ENCODE measurements around the gene DAND5.
"Not testable (repeated sequence)": the region's sequence is repeated elsewhere in the genome, so short reads cannot be mapped to it uniquely, and the experiment has no call there.

DAND5 gene

DNA sequence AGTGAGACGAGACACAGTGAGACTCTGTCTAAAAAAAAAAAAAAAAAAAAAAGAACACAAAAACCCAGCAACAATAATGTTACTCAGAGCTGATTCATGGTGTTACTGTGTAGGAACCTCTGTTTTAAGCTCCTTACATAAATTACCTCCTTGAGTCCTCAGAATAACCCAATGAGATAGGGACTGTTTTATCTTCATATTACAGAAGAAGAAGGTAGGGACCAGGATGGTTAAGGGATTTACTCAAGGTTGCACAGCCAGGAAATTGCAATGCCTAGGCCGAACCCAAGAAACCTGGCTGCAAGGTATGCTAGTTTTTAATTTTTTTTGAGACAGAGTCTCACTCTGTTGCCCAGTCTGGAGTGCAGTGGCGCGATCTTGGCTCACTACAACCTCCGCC lies 1.5 kb upstream of the DAND5 start:
- no peak for DNase-seq

DNA sequence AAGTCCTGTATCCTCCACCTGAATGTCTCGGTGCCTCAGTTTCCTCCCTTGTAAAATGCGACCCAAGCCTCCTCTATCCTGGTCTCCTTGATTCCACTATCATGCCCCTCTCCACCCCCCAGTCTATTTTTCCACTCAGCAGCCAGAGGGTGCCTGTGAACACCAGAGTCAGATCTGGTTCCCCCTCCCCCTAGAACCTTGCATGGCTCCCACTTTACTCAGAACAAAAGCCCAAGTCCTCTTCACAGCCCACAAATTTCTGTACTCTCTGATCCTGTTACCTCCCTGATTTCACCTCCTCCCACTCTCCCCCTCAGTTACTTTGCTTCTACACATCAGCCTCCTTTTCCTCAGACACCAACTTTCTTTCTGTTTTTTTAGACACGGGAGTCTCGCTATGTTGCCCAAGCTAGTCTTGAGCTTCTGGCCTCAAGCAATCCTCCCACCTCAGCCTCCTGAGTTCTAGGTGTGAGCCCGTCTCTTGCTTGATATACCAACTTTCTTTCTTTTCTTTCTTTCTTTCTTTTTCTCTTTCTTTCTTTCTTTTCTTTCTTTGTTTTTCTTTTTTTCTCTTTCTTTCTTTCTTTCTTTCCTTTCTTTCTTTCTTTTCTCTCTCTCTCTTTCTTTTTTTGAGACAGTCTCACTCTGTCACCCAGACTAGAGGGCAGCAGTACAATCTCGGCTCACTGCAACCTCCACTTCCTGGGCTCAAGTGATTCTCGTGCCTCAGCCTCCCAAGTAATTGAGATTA lies 869 bp downstream of the DAND5 start:
- no peak for DNase-seq

DNA sequence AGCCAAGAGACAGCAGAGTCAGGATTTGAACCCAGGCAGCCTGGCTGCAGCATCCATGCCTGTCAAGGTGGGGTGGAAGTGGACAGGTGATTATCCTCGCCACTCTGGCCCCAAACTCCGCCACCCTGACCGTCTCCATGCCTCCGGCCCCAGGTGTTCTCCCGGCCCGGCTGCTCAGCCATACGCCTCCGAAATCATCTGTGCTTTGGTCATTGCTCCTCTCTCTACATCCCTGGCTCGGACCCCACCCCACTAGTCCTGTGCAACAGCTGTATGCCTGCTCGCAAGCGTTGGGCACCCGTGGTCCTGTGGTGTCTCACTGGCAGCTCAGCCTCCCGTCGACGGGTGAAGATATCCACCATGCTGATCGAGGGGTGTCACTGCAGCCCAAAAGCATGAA lies 3.9 kb downstream of the DAND5 start:
- no peak for DNase-seq

DNA sequence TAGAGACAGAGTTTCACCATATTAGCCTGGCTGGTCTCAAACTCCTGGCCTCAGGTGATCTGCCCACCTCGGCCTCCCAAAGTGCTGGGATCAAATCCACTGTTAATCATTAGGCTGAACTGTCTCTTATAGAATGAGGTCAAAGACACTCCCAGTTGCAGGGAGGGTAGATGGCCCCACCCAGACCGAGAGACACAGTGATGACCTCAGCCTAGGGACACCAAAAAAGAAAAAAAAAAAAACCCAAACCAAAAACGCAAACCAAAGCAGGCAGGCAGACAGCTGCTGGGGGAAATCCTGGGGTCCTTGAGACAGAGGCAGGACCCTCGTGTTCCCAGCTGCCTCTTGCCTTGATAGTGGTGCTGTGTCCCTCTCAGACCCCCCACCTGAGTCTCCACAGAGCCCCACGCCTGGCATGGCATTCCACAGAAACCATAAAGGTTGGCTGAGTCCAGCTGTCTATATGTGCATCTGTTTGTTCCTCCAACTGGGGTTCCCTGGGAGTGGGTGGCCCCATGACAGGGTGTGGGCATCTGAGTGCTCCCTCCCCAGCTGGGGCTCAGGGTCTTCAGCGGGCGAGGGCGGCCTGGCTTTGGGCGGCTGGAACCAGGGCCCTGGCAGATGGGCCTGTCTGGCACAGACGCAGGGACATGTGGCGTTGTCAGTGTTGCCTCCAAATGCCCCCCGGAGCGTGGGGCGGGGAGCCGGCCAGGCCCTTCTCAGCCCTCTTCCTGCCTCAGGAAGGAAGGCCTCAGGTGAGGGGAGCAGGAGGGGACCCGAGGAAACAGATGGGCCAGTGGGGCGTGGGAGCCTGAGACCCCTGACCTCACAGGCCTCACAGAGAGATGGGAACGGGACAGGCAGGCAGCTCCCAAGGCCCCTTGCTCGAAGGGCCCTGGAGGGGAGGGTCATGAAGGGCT lies 5.2 kb downstream of the DAND5 start:
- no peak for DNase-seq

DNA sequence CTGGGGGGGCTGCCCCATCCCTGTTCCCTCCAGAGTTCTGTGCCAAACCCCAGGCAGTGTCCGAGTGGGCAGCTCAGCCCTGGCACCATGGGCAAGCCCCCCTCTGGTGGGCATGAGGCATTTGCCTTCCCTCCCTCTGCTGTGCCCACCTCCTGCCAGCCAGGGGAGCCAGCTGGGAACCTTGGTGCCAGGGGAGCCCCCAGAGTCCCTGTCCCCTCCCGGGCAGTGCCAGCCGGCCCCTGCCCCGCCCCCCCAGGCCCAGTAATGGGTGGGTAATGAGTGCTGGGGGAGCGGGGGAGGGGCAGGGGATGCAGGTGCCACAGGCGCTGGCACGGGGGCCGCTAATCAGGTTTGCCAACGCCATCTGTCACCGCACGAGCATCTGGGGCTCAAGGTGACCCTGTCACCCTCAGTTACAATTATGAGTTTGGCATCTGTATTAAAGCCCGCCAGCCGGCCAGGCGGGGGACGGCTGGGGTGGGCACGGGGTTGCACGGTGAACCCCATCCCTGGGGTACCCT lies 5.9 kb downstream of the DAND5 start:
- DNase-seq, result no peak

DNA sequence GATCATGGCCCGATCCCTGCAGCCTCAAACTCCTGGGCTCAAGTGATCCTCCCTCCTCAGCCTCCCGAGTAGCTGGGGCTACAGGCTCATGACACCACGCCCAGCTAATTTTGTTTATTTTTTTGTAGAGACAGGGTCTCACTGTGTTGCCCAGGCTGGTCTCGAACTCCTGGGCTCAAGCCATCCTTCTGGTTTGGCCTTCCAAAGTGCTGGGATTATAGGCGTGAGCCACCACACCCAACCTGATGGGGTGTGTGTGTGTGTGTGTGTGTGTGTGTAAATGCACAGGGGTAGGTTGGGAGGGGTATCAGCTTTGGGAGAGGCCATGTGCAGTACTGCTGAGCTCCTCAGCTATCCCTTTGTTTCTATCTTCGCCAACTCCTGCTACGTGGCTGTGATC lies 6.7 kb downstream of the DAND5 start:
- DNase-seq, result not testable (repeated sequence)

DNA sequence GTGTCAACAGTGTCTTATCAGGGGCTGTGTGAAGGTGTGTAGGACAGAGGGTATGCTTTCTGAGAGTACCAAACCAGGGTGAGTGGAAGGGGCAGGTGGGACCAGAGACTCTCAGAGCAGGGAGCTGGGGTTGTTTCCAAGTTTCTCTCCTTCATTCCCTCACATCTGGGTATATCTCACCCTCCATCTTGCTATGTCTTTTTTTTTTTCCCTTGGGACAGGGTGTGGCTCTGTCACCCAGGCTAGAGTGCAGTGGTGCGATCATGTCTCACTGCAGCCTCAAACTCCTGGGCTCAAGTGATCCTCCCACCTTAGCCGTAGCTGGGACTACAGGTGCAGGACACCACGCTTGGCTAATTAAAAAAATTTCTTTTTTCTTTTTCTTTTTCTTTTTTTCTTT lies 10.6 kb downstream of the DAND5 start:
- DNase-seq, result no peak

DNA sequence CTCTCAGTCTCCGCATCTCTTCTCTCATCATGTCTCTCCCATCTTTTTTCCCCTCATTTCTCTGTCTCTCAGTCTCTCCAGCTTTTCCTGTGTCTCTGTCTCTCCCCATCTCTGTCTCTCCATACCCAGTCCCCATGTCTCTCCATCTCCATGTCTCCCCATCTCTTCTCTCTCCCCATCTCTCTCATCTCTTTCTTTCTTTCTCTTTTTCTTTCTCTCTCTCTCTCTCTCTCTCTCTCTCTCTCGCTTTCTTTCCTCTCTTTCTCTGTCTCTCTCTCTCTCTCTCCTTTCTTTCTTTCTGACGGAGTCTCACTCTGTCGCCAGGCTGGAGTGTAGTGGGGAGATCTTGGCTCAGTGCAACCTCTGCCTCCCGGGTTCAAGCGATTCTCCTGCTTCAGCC lies 13.3 kb downstream of the DAND5 start:
- no peak for DNase-seq

DNA sequence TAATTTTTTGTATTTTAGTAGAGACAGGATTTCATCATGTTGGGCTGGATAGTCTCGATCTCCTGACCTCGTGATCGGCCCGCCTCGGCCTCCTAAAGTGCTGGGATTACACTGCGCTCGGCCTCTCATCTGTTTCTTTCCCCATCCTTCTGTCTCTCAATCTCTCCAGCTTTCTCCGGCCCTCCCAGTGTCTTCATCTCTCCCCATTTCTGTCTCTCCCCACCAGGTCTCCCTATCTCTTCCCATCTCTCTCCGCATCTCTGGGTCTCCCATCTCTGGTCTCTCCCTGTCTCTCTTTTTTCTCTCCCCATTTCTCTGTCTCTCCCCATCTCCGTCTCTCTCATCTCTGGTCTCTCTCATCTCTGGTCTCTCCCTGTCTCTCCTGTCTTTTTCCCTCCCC lies 13.7 kb downstream of the DAND5 start:
- no peak for DNase-seq

DNA sequence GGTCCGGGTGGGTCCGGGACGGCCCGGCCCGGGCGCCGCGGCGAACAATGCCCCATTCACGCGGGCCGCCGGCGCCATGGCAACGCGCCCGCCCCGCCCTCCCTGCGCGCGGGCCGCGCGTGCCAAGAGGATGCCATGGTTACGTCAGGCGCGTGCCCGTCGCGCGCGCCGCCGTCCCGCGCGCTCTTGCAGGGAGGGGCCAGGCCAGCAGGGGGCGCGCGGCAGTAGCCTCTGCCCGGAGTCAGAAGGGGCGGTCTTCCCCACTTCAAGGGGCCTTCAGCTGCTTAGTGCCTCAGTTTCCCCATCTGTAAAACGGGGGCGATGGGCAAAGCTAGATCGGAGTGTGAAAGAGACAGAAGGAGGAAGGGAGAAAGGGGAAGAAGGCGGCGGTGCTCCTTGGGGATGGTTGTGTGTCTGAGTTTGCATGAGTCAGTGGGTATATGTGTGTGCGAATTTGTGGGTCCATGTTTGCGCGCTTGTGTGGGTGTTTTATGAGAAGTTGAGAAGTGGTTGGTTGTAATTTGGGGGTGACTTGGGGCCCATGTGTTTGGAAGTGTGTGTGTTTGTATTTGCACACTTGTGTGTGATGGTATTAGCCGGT lies 14.3 kb downstream of the DAND5 start:
- DNase-seq, result peak; percentile 73 to 92 (median 86)

DNA sequence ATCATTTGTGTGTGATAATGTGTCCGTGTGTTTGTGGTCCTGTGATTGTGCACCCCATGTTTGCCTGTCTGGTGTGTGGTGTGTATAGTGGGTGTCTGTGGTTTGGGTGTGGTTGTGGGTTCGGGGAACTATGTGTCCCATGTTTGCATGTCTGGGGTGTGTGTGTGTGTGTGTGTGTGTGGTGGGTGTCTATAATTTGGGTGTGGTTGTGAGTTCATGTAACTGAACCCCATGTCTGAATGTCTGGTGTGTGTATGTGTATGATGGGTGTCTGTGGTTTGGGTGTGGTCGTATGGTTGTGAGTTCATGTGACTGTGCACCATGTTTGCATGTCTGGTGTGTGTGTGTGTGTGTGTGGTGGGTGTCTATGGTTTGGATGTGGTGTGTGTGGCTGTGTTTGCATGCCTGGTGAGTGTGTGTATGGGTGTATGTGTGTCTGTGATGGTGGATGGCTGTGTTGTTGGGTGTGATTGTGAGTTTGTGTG lies 14.8 kb downstream of the DAND5 start:
- DNase-seq, result no peak

DNA sequence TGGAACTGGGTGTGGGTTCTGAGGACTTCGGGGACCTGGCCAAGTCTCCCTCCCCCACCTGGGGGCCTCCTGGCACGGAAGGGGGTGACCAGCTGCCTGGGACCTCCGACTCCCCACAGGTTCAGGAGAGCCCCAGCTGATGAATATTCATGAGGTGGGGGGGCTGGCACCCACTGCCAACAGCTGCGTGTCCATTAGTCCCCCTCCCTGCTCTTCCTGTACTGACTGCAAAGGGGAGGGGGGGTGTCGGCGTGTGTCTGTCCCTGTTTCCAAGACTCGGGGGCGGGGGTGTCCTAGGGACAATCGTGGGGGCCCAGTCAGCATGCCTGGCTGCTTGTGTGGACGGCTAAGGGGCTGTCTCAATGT lies 15.3 kb downstream of the DAND5 start:
- DNase-seq, result no peak

DNA sequence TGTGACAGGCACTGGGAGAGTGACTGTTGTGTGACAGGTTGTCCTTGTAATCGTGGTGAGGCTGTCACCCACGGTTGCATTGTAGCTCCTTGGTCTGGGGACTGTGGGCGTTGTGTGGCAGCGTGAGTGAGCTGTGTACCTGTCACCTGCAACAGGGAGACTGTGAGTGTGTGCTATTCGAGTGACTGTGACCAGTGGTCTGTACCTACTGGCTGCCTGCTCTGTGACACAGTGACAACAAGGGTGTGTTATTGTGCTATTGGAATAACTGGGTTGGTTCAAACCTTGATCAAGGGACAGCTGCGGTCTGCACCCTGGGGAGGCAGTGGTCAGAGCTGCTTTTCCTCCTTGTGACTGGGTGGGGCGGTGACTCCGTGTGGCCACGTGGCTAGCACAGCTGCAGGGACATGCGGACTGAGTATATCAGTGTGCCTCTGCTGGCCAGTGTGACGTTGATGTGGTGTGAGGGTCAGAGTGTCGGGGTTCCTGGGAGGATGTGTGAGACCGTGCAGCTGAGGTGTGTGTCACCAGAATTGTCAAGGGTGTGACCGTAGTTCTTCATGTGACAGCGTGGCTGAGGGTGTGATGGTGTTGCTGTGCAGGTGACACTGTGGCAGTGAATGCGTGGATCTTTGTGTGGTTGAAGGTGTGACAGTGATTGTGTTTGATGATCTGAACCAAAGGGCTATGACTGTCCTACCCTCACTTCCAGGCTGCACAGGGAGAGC lies 15.8 kb downstream of the DAND5 start:
- DNase-seq, result peak; percentile 8 to 49 (median 16)

DNA sequence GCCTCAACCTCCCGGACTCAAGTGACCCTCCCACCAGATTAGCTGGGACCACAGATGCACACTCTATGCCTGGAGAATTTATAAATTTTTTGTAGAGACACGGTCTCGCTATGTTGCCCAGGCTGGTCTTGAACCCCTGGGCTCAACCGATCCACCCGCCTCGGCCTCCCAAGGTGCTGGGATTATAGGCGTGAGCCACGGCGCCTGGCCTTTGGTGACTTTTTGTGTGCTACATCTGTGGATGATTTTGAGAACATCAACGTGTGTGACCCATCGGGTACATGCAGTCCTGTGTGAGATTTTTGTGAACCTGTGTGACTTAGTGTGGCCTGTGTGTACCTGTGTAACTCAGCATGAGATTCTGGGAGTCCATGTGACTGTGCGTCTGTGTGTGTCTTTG lies 17.4 kb downstream of the DAND5 start:
- no peak for DNase-seq

DNA sequence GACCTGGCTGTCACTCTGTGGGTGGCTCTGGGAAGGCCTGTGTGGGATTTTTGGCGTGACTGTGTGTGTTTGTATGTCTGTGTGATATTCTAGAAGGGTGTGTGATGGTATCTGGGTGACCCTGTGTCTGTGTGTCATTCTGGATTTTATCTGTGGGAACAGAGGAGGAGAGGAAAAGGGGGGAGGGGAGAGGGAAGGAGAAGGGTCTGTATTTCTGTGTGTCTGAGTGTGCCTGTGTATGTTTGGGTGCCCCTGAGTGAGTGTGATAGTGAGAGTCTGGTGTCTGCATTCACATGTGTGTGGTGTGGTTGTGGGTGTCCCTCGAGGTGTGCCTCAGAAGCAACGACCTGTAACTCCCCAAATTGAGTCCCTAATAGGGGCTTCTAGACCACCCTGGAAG lies 17.8 kb downstream of the DAND5 start:
- DNase-seq, result no peak

DNA sequence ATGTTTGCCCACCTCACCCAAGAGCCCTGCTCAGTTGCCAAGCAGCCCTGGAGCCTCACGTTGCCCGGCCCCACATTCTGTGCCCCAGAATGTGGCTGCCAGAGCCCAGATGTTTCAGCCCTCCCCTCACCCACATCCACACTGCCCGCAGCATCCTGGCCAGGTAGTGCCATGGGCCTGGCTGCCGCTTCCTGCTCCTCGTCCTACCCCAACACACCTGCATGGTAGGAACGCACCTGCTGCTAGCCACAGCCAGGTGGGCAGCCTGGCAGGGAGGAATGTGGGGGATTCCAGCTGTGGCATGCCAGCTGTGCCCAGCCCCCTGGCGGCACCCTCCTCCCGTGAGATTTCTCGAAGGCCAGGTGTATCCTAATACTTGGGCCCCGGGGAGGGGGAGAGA lies 18.4 kb downstream of the DAND5 start:
- DNase-seq, result no peak

DNA sequence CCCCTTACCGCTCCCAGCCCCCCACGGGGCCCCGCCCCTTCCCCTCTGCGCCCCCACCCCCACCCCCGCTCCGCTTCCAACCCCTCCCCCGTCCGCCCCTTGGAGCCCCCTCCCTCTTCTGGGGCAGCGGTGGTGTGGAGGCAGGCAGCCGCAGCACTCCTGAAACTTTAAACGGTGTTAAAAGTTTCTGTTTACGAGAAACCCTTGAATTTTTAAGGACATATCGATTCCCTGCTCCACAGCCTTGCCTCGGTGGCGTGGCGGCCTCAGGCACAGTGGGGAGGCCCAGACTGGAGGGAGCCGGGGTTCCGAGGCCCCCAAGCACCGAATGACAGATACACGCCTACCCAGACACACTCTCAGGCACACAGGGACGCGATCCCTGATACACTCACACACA lies 21.1 kb downstream of the DAND5 start:
- no peak for DNase-seq

DNA sequence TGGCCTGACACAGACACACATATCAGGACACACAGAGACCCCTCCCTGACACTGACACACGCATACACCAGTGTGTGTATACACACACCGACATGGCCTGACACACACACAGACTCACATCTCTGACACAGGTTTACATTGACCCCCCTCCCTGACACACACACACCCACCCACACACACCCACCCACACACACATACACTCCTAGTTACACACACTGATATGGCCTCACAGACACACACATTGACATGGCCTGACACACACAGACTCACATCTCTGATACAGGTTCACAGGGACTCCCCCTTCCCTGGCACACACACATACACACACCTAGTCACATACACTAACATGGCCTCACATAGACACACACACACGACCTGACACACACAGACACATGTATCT lies 21.5 kb downstream of the DAND5 start:
- DNase-seq, result no peak

DNA sequence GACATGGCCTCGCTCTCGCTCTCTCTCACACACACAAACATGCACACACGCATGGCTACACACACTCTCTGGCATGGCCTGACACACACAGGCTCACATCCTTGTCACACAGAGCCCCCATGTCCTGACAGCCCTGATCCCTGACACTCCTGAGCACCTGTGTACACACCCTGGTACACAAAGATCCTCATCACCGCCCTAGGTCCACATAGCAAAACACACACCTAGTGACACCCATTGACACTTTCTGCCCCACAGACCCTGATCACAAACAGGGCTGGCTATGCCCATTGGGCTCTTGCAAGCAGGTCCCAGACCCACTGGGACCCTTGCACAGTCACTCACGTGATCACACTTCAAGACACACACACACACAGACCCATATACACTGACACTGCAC lies 21.9 kb downstream of the DAND5 start:
- DNase-seq, result no peak

DNA sequence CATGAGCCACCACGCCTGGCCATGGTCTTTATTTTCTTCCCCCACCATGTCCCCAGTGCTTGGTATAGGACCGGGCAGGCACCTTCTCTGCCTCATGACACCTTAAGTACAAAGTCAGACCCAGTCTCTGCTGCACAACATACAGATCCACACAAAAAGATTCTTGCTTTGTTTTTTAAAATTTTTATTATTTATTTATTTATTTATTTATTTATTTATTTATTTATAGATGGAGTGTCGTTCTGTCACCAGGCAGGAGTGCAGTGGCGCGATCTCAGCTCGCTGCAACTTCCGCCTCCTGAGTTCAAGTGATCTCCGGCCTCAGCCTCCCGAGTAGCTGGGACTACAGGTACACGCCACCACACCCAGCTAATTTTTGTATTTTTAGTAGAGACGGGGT lies 23.4 kb downstream of the DAND5 start:
- no peak for DNase-seq

DNA sequence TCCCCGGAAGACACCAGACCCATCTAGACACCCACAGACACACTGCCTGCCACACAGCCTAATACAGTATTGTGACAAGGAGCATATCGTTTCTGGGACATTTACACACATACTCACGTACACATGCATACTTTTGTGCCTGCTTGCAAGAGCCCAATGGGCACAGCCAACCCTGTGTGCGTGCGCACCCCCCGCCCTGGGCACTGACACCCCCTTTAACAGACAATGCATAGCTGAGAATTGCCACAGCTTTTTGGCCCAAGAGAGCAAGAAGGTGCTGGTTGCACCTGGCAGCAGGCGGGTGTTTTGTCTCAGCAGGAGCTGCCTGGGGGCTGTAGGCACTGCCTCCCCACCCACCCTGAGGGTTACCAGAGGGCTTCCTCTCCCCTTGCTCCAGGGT lies 24.2 kb downstream of the DAND5 start:
- DNase-seq, result no peak
